Activated CD8-positive, alpha-beta memory T cell treated with anti-CD3 and anti-CD28 coated beads, Interleukin-2, amount 50 U/mL, for 1 hour (primary cell): ENCODE data around the gene EXOC3L4.
"Not testable (repeated sequence)": the region's sequence is repeated elsewhere in the genome, so short reads cannot be mapped to it uniquely, and the experiment has no call there.

Experiments
- DNase-seq: peaks from one replicate; pipeline ENCODE4 v3.0.0-alpha.2; 2020; ENCODE audit errors: extremely low read depth

The EXOC3L4 gene

DNA sequence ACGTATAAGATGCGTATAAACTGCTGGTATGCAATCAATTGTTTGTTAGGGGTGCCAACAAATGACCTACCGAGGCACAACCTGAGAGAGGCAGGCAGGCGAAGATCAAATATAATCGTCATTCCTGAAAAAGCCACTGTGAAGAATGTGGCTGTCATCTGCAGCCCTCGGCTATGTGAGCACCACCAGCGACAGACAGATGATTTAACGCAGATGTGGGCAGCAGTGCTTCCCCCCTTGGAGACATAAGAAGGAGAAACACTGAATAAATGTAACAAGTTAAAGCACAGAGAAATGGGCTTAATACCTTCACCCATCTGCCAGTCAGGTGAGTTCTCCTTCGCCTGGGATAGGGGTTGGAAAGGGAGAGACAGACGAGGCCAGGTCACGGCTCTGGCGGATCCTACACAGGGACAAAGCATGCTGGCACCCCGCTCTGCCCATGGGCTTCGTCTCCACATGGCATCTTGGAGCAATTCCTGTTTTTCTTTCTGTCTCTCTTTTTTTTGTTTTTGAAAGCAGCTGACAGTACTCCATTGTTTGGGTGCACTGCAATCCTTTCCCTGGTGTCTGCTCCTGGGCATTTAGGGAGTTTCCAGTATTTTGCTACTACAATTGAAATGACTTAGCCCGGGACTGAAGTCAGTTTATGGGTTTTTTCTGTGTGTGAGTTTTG lies 56.9 kb downstream of the EXOC3L4 start:
- no peak for DNase-seq

DNA sequence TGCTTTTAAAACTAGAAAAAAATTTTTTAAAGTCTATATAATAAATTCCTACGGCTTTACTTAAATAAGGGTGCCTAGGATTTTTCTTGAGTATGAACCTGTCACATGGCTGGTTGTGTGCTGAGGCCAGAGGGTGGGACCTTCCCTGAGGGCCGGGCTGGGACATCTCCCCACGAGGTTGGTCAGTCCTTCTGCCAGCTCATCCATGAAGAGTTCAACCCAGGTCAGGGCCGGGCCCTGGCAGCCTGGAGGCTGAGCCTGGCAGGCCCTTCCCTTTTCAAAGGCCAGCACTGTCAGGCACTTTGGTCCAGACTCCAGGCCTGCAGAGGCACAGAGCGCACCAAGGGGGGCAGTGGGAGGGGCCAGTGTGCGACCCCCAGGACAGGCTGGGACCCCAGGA lies 60.5 kb downstream of the EXOC3L4 start:
- DNase-seq, result no peak

DNA sequence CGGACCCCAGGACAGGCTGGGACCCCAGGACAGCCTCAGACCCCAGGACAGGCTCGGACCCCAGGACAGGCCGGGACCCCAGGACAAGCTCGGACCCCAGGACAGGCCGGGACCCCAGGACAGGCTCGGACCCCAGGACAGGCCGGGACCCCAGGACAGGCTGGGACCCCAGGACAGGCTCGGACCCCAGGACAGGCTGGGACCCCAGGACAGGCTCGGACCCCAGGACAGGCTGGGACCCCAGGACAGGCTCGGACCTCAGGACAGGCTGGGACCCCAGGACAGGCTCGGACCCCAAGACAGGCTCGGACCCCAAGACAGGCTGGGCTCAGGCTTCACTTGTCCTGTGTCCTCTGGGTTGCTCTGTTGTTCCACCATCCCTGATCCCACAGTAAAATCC lies 60.9 kb downstream of the EXOC3L4 start:
- DNase-seq, result not testable (repeated sequence)

DNA sequence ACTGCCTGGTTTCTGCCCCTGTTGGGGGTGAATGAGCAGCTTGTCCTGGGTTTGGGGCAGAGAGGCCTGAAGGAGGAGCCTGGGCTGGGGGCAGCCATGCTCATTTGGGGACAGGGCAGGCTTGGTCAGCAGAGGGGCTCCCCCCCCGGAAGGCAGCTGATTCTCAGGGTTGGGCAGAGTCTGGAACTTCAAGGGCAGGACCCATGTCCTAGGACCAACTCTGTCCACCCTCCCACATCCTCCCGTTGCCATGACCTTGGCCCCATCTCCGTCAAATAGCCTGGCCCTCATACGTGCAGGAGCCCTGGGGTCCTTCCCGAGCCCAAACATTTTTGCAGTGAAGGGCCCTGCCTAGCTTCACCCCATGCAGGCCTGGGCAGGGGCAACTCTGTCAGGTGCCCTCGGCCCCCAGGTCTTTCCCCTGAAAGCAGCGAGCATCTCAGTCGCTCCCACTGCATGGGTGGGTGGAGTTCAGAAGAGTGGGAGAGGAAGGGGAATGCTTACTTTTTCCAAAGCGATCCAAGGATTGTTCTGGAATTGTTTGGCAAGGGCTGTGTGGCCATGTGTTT lies 61.4 kb downstream of the EXOC3L4 start:
- no peak for DNase-seq

DNA sequence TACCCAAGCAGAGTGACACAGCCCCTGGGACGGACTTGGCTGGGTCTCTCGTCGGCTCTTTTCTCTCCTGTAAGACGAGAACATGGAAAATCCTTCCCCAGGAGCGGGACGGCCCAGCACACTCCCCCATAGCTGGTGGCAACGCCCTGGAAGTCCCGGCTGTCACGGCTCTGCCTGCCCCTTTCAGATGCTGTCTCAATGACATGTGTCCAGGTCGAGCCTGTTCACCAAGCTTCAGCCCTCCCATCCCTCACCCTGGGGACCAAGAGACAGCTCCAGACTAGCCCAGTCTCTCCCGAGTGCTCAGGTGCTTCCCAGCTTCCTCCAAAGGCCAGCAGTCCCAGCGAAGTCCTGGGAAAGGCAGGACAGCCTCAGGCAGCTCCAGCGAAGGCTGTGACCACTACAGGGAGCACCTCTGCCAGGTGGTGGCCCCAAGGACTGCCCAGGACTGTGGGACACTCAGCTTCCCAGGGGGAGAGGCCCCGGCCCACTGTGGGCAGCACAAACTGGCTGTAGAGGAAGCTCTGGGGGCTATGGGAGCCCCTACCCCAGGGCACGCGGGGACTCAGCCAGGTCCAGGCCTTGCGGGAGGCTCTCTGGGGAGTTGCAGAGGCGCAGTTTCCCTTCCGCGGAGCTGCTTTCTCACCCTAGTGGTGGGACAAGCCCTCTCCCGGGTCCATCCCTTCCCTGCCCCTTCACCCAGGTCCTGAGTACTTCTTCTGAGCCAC lies 62.3 kb downstream of the EXOC3L4 start:
- no peak for DNase-seq

DNA sequence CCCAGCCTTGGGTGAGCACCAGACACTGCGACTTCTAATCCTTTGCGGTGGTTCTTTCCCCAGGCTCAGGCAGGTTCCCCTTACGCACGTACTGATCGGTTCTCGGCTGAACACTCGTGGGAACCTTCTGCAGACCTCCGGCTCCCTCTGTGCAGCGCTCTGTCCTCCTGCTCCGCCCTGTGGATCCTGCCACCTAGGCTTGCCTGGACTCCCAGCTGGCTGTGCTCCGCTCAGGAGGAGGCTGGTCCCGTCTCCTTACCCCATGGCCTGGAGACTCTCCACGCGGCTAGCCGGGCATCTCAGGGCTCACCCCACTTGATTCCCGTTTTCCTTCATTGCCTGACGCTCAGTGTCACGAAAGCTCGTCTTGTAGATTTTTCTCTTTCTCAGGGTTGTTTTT lies 63.4 kb downstream of the EXOC3L4 start:
- no peak for DNase-seq

DNA sequence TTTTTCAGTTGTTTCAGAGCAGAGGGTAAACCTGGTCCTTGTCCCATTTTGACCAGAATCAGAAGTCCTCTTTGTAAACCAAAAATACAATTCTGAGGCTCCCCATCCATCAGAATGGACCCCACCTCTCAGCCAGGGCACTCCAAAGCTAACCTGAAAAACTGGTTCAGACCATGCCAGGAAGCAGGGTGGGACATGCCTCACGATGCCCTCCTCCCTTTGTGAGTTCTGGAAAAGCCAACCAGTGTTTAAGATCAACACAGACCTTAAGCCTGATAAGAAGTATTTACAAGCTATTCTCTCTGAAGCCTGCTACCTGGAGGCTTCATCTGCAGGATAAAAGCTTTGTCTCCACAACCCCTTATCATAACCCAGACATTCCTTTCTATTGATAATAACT lies 64.2 kb downstream of the EXOC3L4 start:
- no peak for DNase-seq
